Neural cell (in vitro differentiated cells): ENCODE results near the gene FAM210A. TPM values are rescaled to one million over a fixed set of nuclear protein-coding genes. Genes with fewer than 3 reads are reported as not detected.

Experiments
- H2AFZ ChIP-seq: fragments of 200-600, 300-800 bp; sonication (generic), shearing (Covaris generic); 2 replicates; pipeline ENCODE4 v1.6.0; 2014; ENCODE audit warnings: low read depth, mild to moderate bottlenecking, antibody characterized with exemption, low read length, moderate library complexity
- H3F3A ChIP-seq: fragments of 200-600 bp; shearing (Covaris generic); 2 replicates; pipeline ENCODE4 v1.6.1; 2016; ENCODE audit warnings: mild to moderate bottlenecking, moderate library complexity, mixed read lengths, antibody characterized with exemption, low read length; ENCODE audit not compliant: insufficient read depth, poor library complexity, severe bottlenecking
- H3K27ac ChIP-seq: fragments of 200-600, 300-800 bp; sonication (generic), shearing (Covaris generic); 2 replicates; pipeline ENCODE4 v1.5.1; 2014; ENCODE audit warnings: mild to moderate bottlenecking, low read length, moderate library complexity
- H3K27me3 ChIP-seq: fragments of 300-800, 200-600 bp; sonication (generic), shearing (Covaris generic); 2 replicates; pipeline ENCODE4 v1.6.0; 2014; ENCODE audit warnings: mild to moderate bottlenecking, low read depth, low read length, moderate library complexity; ENCODE audit not compliant: insufficient read depth
- H3K36me3 ChIP-seq: fragments of 300-800, 200-600 bp; sonication (generic), shearing (Covaris generic); 2 replicates; pipeline ENCODE4 v1.5.1; 2014; ENCODE audit warnings: mild to moderate bottlenecking, antibody characterized with exemption, low read length, moderate library complexity; ENCODE audit not compliant: insufficient read depth
- H3K4me2 ChIP-seq: fragments of 300-800, 200-600 bp; sonication (generic), shearing (Covaris generic); 2 replicates; pipeline ENCODE4 v1.6.0; 2014; ENCODE audit warnings: mild to moderate bottlenecking, low read length
- H3K4me3 ChIP-seq: fragments of 300-800, 200-600 bp; sonication (generic), shearing (Covaris generic); 2 replicates; pipeline ENCODE4 v1.5.1; 2014; ENCODE audit warnings: mild to moderate bottlenecking, low read length, moderate library complexity
- H3K79me2 ChIP-seq: fragments of 200-600 bp; shearing (Covaris generic); replicated peaks from 2 replicates; pipeline ENCODE4 v1.6.0; 2014; ENCODE audit warnings: mild to moderate bottlenecking, low read length, moderate library complexity; ENCODE audit not compliant: insufficient read depth
- H3K9ac ChIP-seq: fragments of 300-800, 200-600 bp; sonication (generic), shearing (Covaris generic); 2 replicates; pipeline ENCODE4 v1.6.1; 2016; ENCODE audit warnings: mild to moderate bottlenecking, low read length, mixed read lengths
- H3K9me2 ChIP-seq: fragments of 200-600 bp; shearing (Covaris generic); 2 replicates; pipeline ENCODE4 v1.6.1; 2016; ENCODE audit warnings: mild to moderate bottlenecking, low read length, mixed read lengths; ENCODE audit not compliant: insufficient read depth
- H3K9me3 ChIP-seq: fragments of 200-600, 300-800 bp; sonication (generic), shearing (Covaris generic); 2 replicates; pipeline ENCODE4 v1.6.1; 2016; ENCODE audit warnings: mild to moderate bottlenecking, mixed run types, low read length, moderate library complexity, mixed read lengths
- H4K20me1 ChIP-seq: fragments of 200-600 bp; shearing (Covaris generic); 2 replicates; pipeline ENCODE4 v1.6.1; 2016; ENCODE audit warnings: mild to moderate bottlenecking, mixed run types; ENCODE audit not compliant: insufficient read depth
- CTCF ChIP-seq: fragments of 450-650 bp; IDR thresholded peaks from 2 replicates; pipeline ENCODE4 v1.5.1; 2014; ENCODE audit warnings: antibody characterized with exemption, mild to moderate bottlenecking, moderate library complexity; ENCODE audit not compliant: poor library complexity, severe bottlenecking
- EP300 ChIP-seq: fragments of 450-650 bp; conservative IDR thresholded peaks from 2 replicates; pipeline ENCODE4 v1.6.1; 2014; ENCODE audit warnings: antibody characterized with exemption, mild to moderate bottlenecking, moderate library complexity; ENCODE audit not compliant: poor library complexity, severe bottlenecking
- EZH2 ChIP-seq: fragments of 200-600, 300-800 bp; shearing (Covaris generic), sonication (generic); IDR thresholded peaks from 2 replicates; pipeline ENCODE4 v1.6.1; 2014; ENCODE audit warnings: antibody characterized with exemption, low read length, borderline replicate concordance, mild to moderate bottlenecking; ENCODE audit not compliant: insufficient read depth, poor library complexity, severe bottlenecking
- MXI1 ChIP-seq: fragments of 450-650 bp; conservative IDR thresholded peaks from 2 replicates; pipeline ENCODE4 v1.6.1; 2014; ENCODE audit warnings: antibody characterized with exemption, mild to moderate bottlenecking; ENCODE audit not compliant: poor library complexity, severe bottlenecking
- POLR2AphosphoS5 ChIP-seq: IDR thresholded peaks from 2 replicates; pipeline ENCODE4 v1.6.1; 2012
- RAD21 ChIP-seq: fragments of 450-650 bp; conservative IDR thresholded peaks from 2 replicates; pipeline ENCODE4 v1.6.1; 2014; ENCODE audit warnings: antibody characterized with exemption, mild to moderate bottlenecking, moderate library complexity
- REST ChIP-seq: IDR thresholded peaks from 2 replicates; pipeline ENCODE4 v1.6.1; 2012; ENCODE audit warnings: borderline replicate concordance
- SMC3 ChIP-seq: fragments of 450-650 bp; conservative IDR thresholded peaks from 2 replicates; pipeline ENCODE4 v1.6.1; 2014; ENCODE audit warnings: antibody characterized with exemption, mild to moderate bottlenecking, moderate library complexity; ENCODE audit not compliant: poor library complexity
- TAF1 ChIP-seq: IDR thresholded peaks from 2 replicates; pipeline ENCODE4 v1.6.1; 2012; ENCODE audit warnings: low read depth
- polyA plus RNA-seq: library from polyadenylated mRNA; depleted of rRNA; stranded (reverse); fragments of >200 nt; gene quantifications from 2 replicates; pipeline ENCODE4 v1.2.3, GENCODE V29; 2014

FAM210A gene
- polyA plus RNA-seq, 1 donor from 2014 or later, result 11.5 TPM

GRCh38 chr18:13617826-13618515, 108.4 kb downstream of the FAM210A start:
- Histone ChIP-seq H3K27ac (no peak overlapping the region), H2AFZ (no peak overlapping the region), H4K20me1 (no peaks in the 10 kb centered on the region), H3K27me3 (no peaks in the 10 kb centered on the region), H3K79me2 (no peaks in the 10 kb centered on the region), H3K36me3 (no peaks in the 10 kb centered on the region), H3K4me2 (no peak overlapping the region), H3K9me2 (no peaks in the 10 kb centered on the region), H3K4me3 (no peak overlapping the region), H3K9ac (no peak overlapping the region), H3F3A (no peaks in the 10 kb centered on the region), H3K9me3 (no peaks in the 10 kb centered on the region)
- TF ChIP-seq EP300 (no peak), REST (no peak), CTCF (no peak), MXI1 (no peak), EZH2 (no peak), SMC3 (no peak), TAF1 (no peak), POLR2AphosphoS5 (no peak), RAD21 (no peak)

- no peak overlapping the region for H3K9ac ChIP-seq
- H3K27me3 ChIP-seq, result no peaks in the 10 kb centered on the region
- no peak overlapping the region for H2AFZ ChIP-seq
- no peaks in the 10 kb centered on the region for H4K20me1 ChIP-seq
- H3K36me3 ChIP-seq, result no peaks in the 10 kb centered on the region
- TF ChIP-seq REST (no peak), TAF1 (no peak), EP300 (no peak), RAD21 (no peak), CTCF (no peak)
- no peak overlapping the region for H3K4me2 ChIP-seq
- no peaks in the 10 kb centered on the region for H3F3A ChIP-seq
- H3K9me3 ChIP-seq, result no peaks in the 10 kb centered on the region
- no peaks in the 10 kb centered on the region for H3K9me2 ChIP-seq
- no peak overlapping the region for H3K27ac ChIP-seq
- H3K79me2 ChIP-seq, result no peaks in the 10 kb centered on the region
- H3K4me3 ChIP-seq, result no peak overlapping the region
These were observed 109.8 kb downstream of the FAM210A start for GRCh38 chr18:13616525-13617035.
